Measurements from ENCODE around the gene CHRNA4.
"Not testable (repeated sequence)": the region's sequence is repeated elsewhere in the genome, so short reads cannot be mapped to it uniquely, and the experiment has no call there.

The CHRNA4 gene

GRCh38 chr20:63381781-63382431 is 20.8 kb upstream of the CHRNA4 start:
- H3K9me3 ChIP-seq (ENCODE audit: control insufficient read depth, insufficient read depth, low read length) = peaks cover 4% of the 10 kb centered on the region
- no peaks in the 10 kb centered on the region for H3K27me3 ChIP-seq (ENCODE audit: control insufficient read depth, insufficient read depth, low read length)
- H3K9ac ChIP-seq (ENCODE audit: low read depth, low read length) = no peak overlapping the region
- H3K4me3 ChIP-seq (ENCODE audit: low read depth, low read length) = no peak overlapping the region
- no peaks in the 10 kb centered on the region for H3K4me1 ChIP-seq (ENCODE audit: control insufficient read depth, insufficient read depth, low read length)
- no peaks in the 10 kb centered on the region for H3K36me3 ChIP-seq (ENCODE audit: control insufficient read depth, insufficient read depth, low read length)

- no peak overlapping the region for H3K9ac ChIP-seq (ENCODE audit: low read depth, low read length)
- H3K4me1 ChIP-seq (ENCODE audit: control insufficient read depth, insufficient read depth, low read length) = no peaks in the 10 kb centered on the region
- no peaks in the 10 kb centered on the region for H3K27me3 ChIP-seq (ENCODE audit: control insufficient read depth, insufficient read depth, low read length)
- H3K9me3 ChIP-seq (ENCODE audit: control insufficient read depth, insufficient read depth, low read length) = no peaks in the 10 kb centered on the region
- H3K36me3 ChIP-seq (ENCODE audit: control insufficient read depth, insufficient read depth, low read length) = no peaks in the 10 kb centered on the region
- no peak overlapping the region for H3K4me3 ChIP-seq (ENCODE audit: low read depth, low read length)
Measured at GRCh38 chr20:63380346-63380870, 19.3 kb upstream of the CHRNA4 start.

GRCh38 chr20:63379872-63380271 is 18.7 kb upstream of the CHRNA4 start:
- H3K36me3 ChIP-seq (ENCODE audit: control insufficient read depth, insufficient read depth, low read length); H3K4me1 ChIP-seq (ENCODE audit: control insufficient read depth, insufficient read depth, low read length); H3K9me3 ChIP-seq (ENCODE audit: control insufficient read depth, insufficient read depth, low read length); H3K27me3 ChIP-seq (ENCODE audit: control insufficient read depth, insufficient read depth, low read length); H3K4me3 ChIP-seq (ENCODE audit: low read depth, low read length); H3K9ac ChIP-seq (ENCODE audit: low read depth, low read length): not testable (repeated sequence)

GRCh38 chr20:63379296-63379695 is 18.1 kb upstream of the CHRNA4 start:
- no peaks in the 10 kb centered on the region for H3K4me1 ChIP-seq (ENCODE audit: control insufficient read depth, insufficient read depth, low read length)
- no peaks in the 10 kb centered on the region for H3K27me3 ChIP-seq (ENCODE audit: control insufficient read depth, insufficient read depth, low read length)
- no peaks in the 10 kb centered on the region for H3K9me3 ChIP-seq (ENCODE audit: control insufficient read depth, insufficient read depth, low read length)
- H3K9ac ChIP-seq (ENCODE audit: low read depth, low read length) = no peak overlapping the region
- no peak overlapping the region for H3K4me3 ChIP-seq (ENCODE audit: low read depth, low read length)
- no peaks in the 10 kb centered on the region for H3K36me3 ChIP-seq (ENCODE audit: control insufficient read depth, insufficient read depth, low read length)

- Histone ChIP-seq H3K9ac (ENCODE audit: low read depth, low read length) (no peak overlapping the region), H3K36me3 (ENCODE audit: control insufficient read depth, insufficient read depth, low read length) (no peaks in the 10 kb centered on the region), H3K9me3 (ENCODE audit: control insufficient read depth, insufficient read depth, low read length) (no peaks in the 10 kb centered on the region), H3K27me3 (ENCODE audit: control insufficient read depth, insufficient read depth, low read length) (no peaks in the 10 kb centered on the region), H3K4me1 (ENCODE audit: control insufficient read depth, insufficient read depth, low read length) (no peaks in the 10 kb centered on the region), H3K4me3 (ENCODE audit: low read depth, low read length) (no peak overlapping the region)
Measured at GRCh38 chr20:63378626-63379025, 17.5 kb upstream of the CHRNA4 start.

- no peaks in the 10 kb centered on the region for H3K36me3 ChIP-seq (ENCODE audit: control insufficient read depth, insufficient read depth, low read length)
- H3K9me3 ChIP-seq (ENCODE audit: control insufficient read depth, insufficient read depth, low read length) = no peaks in the 10 kb centered on the region
- H3K9ac ChIP-seq (ENCODE audit: low read depth, low read length) = no peak overlapping the region
- no peaks in the 10 kb centered on the region for H3K27me3 ChIP-seq (ENCODE audit: control insufficient read depth, insufficient read depth, low read length)
- no peak overlapping the region for H3K4me3 ChIP-seq (ENCODE audit: low read depth, low read length)
- no peaks in the 10 kb centered on the region for H3K4me1 ChIP-seq (ENCODE audit: control insufficient read depth, insufficient read depth, low read length)
Measured at GRCh38 chr20:63377951-63378381, 16.8 kb upstream of the CHRNA4 start.

GRCh38 chr20:63377256-63377941 is 16.2 kb upstream of the CHRNA4 start:
- no peaks in the 10 kb centered on the region for H3K36me3 ChIP-seq (ENCODE audit: control insufficient read depth, insufficient read depth, low read length)
- no peaks in the 10 kb centered on the region for H3K4me1 ChIP-seq (ENCODE audit: control insufficient read depth, insufficient read depth, low read length)
- H3K9me3 ChIP-seq (ENCODE audit: control insufficient read depth, insufficient read depth, low read length) = no peaks in the 10 kb centered on the region
- no peak overlapping the region for H3K4me3 ChIP-seq (ENCODE audit: low read depth, low read length)
- H3K27me3 ChIP-seq (ENCODE audit: control insufficient read depth, insufficient read depth, low read length) = no peaks in the 10 kb centered on the region
- H3K9ac ChIP-seq (ENCODE audit: low read depth, low read length) = no peak overlapping the region

GRCh38 chr20:63376283-63377250 is 15.4 kb upstream of the CHRNA4 start:
- H3K27me3 ChIP-seq (ENCODE audit: control insufficient read depth, insufficient read depth, low read length) = no peaks in the 10 kb centered on the region
- no peaks in the 10 kb centered on the region for H3K4me1 ChIP-seq (ENCODE audit: control insufficient read depth, insufficient read depth, low read length)
- no peak overlapping the region for H3K9ac ChIP-seq (ENCODE audit: low read depth, low read length)
- no peaks in the 10 kb centered on the region for H3K36me3 ChIP-seq (ENCODE audit: control insufficient read depth, insufficient read depth, low read length)
- no peaks in the 10 kb centered on the region for H3K9me3 ChIP-seq (ENCODE audit: control insufficient read depth, insufficient read depth, low read length)
- H3K4me3 ChIP-seq (ENCODE audit: low read depth, low read length) = no peak overlapping the region

- Histone ChIP-seq H3K4me1 (ENCODE audit: control insufficient read depth, insufficient read depth, low read length) (no peaks in the 10 kb centered on the region), H3K27me3 (ENCODE audit: control insufficient read depth, insufficient read depth, low read length) (no peaks in the 10 kb centered on the region), H3K9me3 (ENCODE audit: control insufficient read depth, insufficient read depth, low read length) (no peaks in the 10 kb centered on the region)
Measured at GRCh38 chr20:63375438-63375837, 14.3 kb upstream of the CHRNA4 start.

GRCh38 chr20:63374504-63374903 is 13.4 kb upstream of the CHRNA4 start:
- Histone ChIP-seq H3K9ac (ENCODE audit: low read depth, low read length) (no peak overlapping the region), H3K36me3 (ENCODE audit: control insufficient read depth, insufficient read depth, low read length) (no peaks in the 10 kb centered on the region), H3K9me3 (ENCODE audit: control insufficient read depth, insufficient read depth, low read length) (no peaks in the 10 kb centered on the region), H3K4me1 (ENCODE audit: control insufficient read depth, insufficient read depth, low read length) (no peaks in the 10 kb centered on the region), H3K27me3 (ENCODE audit: control insufficient read depth, insufficient read depth, low read length) (no peaks in the 10 kb centered on the region), H3K4me3 (ENCODE audit: low read depth, low read length) (no peak overlapping the region)

More at GRCh38 chr20:63375438-63375837, 14.3 kb upstream of the CHRNA4 start:
- H3K4me3 ChIP-seq (ENCODE audit: low read depth, low read length) = no peak overlapping the region
- no peaks in the 10 kb centered on the region for H3K36me3 ChIP-seq (ENCODE audit: control insufficient read depth, insufficient read depth, low read length)
- H3K9ac ChIP-seq (ENCODE audit: low read depth, low read length) = no peak overlapping the region

GRCh38 chr20:63373996-63374395 is 12.8 kb upstream of the CHRNA4 start:
- Histone ChIP-seq H3K9ac (ENCODE audit: low read depth, low read length) (no peak overlapping the region), H3K9me3 (ENCODE audit: control insufficient read depth, insufficient read depth, low read length) (no peaks in the 10 kb centered on the region), H3K27me3 (ENCODE audit: control insufficient read depth, insufficient read depth, low read length) (no peaks in the 10 kb centered on the region), H3K36me3 (ENCODE audit: control insufficient read depth, insufficient read depth, low read length) (no peaks in the 10 kb centered on the region), H3K4me1 (ENCODE audit: control insufficient read depth, insufficient read depth, low read length) (no peaks in the 10 kb centered on the region), H3K4me3 (ENCODE audit: low read depth, low read length) (no peak overlapping the region)
